ENCODE measurements around the gene TRIO.

The TRIO gene

GRCh38 chr5:14267166-14267838 lies 124.2 kb downstream of the TRIO start:
- peak; percentile 66 for DNase-seq (ENCODE audit: low read depth)

DNA sequence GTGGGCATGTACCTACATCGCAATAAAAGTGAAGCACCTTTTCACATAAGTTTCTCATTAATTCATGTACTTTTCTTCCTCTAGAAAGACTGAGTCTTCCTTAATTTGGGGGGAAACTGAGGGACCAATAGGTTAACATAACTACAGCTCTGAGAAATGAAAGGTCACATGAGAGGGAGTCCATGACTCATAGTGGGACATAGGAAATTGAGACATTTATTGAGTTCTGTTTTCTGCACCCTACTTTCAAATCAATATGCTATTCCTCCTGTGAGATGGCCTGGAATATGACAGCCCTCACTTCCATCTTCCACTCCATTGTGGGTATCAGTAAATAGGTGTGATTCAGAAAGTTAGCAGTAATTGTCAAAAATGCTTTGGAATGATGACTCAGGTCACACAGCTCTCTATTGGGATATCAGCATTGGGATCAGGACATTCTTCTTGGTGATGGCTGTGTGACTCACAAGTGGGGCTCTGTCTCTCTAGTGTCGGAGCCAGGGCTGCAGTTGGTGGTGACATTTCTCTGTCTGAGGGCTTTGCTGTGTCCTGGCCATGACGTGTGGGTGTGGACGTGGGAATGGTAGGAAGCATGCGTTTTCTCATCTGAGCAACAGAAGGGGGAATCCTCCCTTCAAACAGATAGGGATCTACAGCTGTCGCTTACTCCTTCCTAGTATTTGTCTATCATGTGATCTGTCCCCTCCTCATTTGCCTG lies 125.0 kb downstream of the TRIO start:
- DNase-seq (ENCODE audit: low read depth): peak; percentile 99

DNA sequence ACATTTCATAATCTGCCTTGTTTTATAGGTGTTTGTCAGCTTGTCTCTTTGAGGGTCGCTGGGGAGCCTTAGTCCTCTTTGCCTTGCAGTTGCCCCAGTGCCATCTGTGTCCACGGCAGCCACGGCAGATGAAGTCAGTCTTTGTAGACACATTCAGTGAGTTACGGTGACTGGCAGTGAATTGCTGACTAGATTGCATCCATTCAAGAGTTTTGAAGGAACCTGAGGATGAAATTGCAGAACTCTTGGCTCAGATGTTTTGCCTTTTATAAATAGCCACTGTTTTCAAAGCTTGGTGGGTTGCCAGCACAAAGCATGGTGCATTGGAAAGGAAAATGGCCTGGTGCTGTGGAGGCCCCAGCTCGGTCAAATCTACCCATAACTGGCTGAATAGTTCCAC lies 125.6 kb downstream of the TRIO start:
- no peak for DNase-seq (ENCODE audit: low read depth)

DNA sequence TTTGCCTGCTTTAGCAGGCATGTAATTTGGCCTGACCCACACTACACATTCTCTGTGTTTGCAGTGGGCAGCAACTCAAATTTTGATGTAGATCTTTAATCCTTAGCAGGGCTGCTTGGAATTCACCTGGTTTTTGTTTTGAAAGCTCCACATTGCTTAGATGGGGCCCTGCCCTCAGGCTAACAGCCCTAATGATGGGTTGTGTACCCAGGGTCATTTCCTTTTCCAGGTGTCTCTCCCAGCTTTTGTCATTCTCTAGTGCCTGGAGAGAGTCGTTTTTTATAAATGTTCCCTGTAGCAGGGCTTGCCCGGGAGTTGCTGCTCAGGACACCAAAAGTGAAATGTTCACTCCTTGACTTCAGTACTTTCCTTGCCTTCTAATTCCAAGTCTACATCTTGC lies 126.3 kb downstream of the TRIO start:
- no peak for DNase-seq (ENCODE audit: low read depth)

GRCh38 chr5:14270209-14270702 lies 127.1 kb downstream of the TRIO start:
- DNase-seq (ENCODE audit: low read depth): peak; percentile 91

DNA sequence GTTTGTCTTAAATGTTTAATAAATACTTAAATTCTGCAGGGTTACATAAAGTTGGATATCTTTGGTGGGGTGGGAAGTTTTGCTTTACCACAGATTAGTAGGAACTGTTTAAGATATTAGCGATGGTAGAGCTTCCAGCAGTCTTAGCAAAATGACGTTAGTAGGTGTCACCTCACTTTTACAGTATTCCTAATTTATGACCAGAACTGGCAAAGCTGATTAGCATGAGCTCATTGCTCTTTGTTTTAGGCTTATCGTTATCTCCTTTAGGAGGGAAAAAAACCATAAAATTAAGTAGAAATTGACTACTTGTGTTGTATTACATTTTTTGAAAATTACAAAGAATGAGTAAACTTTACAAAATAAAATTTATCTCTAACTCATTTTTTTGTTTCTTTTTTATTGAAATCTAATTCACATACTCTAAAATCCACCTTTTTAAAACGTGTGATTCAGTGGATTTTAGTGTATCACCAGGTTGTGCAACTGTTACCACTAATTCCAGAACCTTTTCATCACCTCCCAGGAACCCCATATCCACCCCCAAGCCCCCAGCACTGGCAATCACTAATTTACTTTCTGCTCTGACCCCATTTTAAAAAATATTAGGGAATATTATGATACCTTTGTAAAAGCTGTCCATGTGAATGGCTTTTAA lies 129.5 kb downstream of the TRIO start:
- no peak for DNase-seq (ENCODE audit: low read depth)

DNA sequence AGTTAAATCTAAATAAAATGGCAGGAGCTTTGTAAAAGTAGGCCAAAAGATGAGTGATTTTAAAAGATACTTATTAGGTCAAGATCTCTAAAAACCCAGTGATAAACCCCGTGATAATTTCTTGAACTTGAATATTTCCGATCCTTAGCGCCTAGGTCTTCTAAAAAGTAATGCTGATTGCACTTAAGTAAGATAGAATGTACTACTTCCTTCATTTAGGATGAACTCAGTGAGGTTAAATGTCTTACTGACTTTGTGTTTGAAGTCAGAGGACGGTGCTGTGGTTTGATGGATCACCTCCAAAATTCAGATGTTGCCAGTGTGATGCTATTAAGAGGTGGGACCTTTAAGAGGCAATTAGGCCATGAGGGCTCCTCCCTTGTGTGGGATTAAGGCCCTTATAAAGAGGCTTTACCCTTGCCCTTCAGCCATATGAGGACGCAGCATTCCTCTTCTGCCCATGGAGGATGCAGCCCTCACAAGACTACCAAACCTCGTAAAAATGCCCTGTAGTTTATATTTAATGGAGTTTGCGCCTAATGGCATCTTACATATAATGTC lies 130.1 kb downstream of the TRIO start:
- no peak for DNase-seq (ENCODE audit: low read depth)

DNA sequence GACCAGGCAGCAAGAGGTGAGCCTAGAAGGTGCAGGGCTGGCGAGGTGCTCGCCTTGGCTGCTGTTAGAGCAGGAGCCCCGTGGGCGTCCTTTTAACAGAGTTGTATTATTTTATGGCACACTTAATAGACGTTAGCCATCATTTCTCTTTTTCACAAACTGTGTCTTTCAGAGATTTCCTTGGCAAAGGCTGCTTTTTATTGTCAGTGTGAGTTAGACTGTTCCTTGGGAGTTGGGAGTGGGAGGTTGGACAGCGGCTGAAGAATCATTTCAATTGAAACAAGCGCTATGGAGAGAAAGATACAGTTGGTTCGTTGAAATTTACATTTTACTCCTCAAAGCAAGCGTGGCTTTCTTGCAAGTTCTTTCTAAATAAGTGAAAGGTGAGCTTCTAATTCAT lies 133.2 kb downstream of the TRIO start:
- no peak for DNase-seq (ENCODE audit: low read depth)

DNA sequence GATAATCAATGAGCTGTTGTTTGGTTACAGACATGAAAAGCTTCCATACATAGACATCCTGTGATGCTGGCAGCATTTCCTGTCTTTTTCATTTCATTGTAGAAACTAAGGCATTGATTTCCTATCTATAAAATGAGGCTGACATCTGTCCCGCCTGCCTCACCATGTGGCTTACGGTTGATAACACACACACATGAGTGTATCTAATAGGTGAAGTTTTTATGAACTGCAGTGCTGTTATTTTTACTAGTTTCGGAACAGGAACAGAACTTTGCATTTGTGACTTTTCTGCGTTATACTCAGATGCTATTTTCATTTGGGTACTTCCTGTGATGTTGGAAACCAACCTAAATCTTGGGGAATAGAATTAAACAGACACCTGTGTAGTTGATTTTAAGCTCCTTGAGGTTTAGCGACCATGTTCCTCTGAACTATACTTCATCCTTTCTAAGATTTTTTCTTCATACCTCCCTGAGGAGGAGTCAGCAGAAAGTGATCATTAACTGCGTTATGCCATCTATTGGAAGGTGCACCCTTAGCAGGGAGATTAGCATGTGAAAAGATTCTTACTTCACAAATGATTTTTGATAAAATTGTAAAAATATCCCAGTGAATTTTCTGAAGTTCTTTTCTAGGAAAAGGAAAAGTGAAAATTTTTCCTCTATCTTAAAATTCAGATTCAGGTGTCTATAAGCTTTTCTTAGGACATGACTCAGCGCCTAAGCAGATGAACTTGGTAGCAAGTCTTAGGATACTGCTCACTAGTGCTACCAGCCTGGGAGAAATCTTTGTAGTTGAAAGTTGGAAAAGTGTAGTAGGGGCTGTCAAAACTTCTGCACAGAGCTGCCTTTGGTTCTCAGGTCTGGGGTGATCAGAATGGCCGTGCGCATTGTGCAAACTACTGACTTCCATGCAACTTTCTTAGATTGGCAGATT lies 134.5 kb downstream of the TRIO start:
- DNase-seq (ENCODE audit: low read depth): no peak

- DNase-seq (ENCODE audit: low read depth): no peak
Observed at GRCh38 chr5:14280294-14280854, 137.2 kb downstream of the TRIO start.

DNA sequence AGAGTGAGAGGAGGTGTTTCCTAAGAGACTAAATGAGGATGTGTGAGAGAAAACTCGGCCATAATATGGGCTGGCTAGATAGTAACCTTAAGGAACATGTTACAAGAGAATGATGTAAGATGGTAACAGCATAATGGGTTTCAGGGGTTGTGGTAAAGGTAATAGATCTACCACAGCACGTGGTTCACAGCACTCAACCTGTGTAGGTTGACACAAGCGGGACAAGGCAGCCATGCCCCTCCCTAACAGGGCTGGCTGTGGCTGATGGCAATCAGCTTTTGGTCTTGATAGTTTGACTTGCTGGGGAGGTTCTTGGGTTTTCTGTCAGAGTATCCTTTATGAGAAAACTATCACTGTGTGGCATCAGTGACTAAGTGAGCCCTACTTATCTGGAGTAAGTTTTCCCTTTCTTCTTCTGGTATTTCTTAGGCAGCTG lies 138.6 kb downstream of the TRIO start:
- DNase-seq (ENCODE audit: low read depth): no peak

GRCh38 chr5:14283139-14283538 lies 140.0 kb downstream of the TRIO start:
- DNase-seq (ENCODE audit: low read depth): no peak

DNA sequence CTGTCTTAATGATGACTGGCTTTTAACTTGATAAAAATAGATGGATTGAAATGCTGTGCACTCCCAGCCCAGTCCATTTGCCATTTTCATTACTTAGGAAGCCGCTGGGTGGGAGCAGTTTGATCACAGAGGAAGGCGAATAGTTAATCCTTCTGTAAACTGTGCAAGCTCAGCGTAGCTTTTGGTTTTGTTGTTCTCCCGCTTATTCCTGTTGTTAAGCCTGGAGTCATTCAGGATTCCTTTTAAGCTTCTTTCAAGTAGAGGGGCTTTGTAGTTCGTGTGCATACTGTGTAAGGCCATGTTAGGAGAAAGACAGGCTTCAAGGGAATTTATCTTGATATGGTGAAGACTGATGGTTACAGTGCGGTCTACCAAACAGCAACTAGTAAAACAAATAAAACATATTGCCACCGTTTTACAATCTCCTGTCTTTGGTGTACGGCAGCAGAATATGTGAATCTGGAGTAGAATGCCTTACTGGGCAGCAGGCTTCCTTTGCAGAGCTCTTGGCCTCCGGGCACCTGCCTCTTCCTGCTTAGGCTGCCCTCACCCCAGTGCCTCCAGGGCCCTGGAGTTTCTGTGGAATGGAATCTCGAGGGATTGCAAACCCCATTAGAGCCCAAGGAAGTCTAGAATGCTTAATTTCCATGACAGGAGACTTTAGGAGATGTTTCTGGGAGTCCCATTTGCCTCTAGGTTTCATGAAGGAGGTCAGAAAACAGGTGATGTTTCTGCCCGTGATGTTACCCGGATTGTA lies 141.4 kb downstream of the TRIO start:
- DNase-seq (ENCODE audit: low read depth): no peak

DNA sequence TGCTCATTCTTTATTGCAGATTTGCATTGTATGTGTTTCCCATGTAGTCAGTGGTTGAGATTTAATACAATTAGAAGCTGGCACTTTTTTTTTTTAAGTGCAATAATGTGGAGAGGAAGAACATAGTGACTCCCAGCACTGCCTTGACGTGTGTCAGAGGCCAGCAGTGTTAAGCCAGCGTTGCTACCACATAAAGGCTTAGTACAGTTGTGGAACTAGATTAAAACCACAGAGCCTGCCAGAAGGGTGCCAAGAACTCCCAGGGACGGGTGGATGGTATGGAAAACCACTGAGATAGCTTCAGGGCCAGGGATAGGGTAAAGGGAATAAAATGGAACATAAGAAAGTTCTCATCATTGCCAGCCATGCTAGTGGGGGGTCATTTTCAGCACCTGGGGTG lies 142.9 kb downstream of the TRIO start:
- no peak for DNase-seq (ENCODE audit: low read depth)

- DNase-seq (ENCODE audit: low read depth): no peak
Observed at GRCh38 chr5:14286574-14287421, 143.7 kb downstream of the TRIO start.

DNA sequence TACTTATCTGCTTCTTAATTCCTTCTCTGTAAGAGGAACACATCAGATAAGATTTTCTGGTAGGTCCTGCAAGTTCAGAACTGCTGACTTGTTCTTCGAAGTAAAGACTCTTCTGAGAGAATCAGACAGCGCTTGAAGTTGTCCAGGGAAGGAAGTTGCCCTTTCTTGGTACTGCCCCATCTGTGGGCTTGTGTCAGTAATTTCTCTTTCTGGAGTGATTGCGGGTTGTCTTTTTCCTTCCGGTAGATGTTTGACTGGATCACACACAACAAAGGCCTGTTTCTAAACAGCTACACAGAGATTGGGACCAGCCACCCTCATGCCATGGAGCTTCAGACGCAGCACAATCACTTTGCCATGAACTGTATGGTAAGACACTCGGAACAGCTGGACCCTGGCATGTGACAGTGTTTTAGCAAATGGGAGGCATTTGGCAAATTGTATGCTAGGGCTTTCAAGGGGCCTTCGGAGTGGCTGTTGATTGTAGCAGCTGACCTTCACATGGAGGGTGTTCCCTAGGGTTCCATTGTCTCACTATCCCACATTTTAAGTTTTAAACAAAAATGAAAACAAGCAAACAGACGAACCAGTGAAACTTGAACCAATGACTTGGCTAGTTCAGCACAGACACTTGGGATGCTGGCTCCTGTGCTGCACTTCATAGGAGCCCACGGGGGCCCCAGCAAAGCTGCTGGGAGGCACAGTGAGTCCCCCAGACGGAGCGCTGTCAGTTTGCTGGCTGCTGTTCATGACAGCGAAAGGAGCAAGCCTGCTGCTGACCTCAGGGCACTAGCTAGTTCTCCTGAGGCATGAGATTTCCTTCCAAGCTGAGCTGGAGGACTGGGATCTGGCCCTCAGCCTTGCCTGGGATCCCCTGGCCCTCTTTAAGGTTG lies 149.9 kb downstream of the TRIO start:
- DNase-seq (ENCODE audit: low read depth): no peak

DNA sequence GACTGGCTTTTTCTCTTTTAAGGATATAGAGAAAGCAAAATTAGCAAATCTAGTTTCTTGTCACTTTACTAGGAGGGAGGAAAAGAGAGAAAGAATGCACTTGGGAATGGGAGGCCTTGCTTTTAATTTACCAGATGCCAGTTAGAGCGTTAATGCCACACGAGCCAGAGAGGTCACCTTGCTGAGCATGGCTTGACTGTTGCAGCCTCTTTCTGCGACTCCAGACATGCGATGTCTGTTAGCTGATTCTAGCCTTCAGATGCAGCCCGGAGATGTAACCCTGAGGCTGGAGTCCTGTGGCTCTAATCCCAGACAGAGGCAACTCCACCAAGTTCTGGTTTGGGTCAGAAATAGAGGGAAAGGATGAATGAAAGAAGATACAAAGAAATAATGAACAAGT lies 152.5 kb downstream of the TRIO start:
- no peak for DNase-seq (ENCODE audit: low read depth)

GRCh38 chr5:14296533-14297331 lies 153.6 kb downstream of the TRIO start:
- DNase-seq (ENCODE audit: low read depth): no peak

Measured in ELR (cell line).